GM18498 (cell line): ENCODE data around the gene FOXD4L6.
"Not testable (repeated sequence)": the region's sequence is repeated elsewhere in the genome, so short reads cannot be mapped to it uniquely, and the experiment has no call there.

Experiments used
- ATAC-seq: cut with Tn5 transposase; IDR thresholded peaks from one replicate; pipeline ENCODE4 v1.9.1; 2021; ENCODE audit warnings: mild to moderate bottlenecking, moderate library complexity; ENCODE audit not compliant: unreplicated experiment

The FOXD4L6 gene

GRCh38 chr9:41128581-41128980, at the start of gene FOXD4L6:
Gene FOXD4L6 (minus strand): TSS chr9:41128681. CDS start chr9:41128383, 298 bp downstream.
- ATAC-seq = not testable (repeated sequence)

GRCh38 chr9:41174994-41175393, 46.5 kb upstream of the FOXD4L6 start:
- not testable (repeated sequence) for ATAC-seq

- ATAC-seq = not testable (repeated sequence)
Measured at GRCh38 chr9:41150116-41150515, 21.6 kb upstream of the FOXD4L6 start.

GRCh38 chr9:41141878-41142277, 13.4 kb upstream of the FOXD4L6 start:
- ATAC-seq = not testable (repeated sequence)

GRCh38 chr9:41126746-41127446, 1.6 kb downstream of the FOXD4L6 start:
- not testable (repeated sequence) for ATAC-seq

GRCh38 chr9:41125936-41126335, 2.5 kb downstream of the FOXD4L6 start:
- ATAC-seq = not testable (repeated sequence)

GRCh38 chr9:41125109-41125658, 3.3 kb downstream of the FOXD4L6 start:
- ATAC-seq = not testable (repeated sequence)

- not testable (repeated sequence) for ATAC-seq
Measured at GRCh38 chr9:41124250-41125108, 4.0 kb downstream of the FOXD4L6 start.

GRCh38 chr9:41123812-41124211, 4.7 kb downstream of the FOXD4L6 start:
- not testable (repeated sequence) for ATAC-seq

GRCh38 chr9:41123396-41123795, 5.1 kb downstream of the FOXD4L6 start:
- ATAC-seq = not testable (repeated sequence)

GRCh38 chr9:41120696-41121095, 7.8 kb downstream of the FOXD4L6 start:
- not testable (repeated sequence) for ATAC-seq

- ATAC-seq = not testable (repeated sequence)
Measured at GRCh38 chr9:41119719-41120118, 8.8 kb downstream of the FOXD4L6 start.

GRCh38 chr9:41119311-41119710, 9.2 kb downstream of the FOXD4L6 start:
- ATAC-seq = not testable (repeated sequence)

GRCh38 chr9:41113348-41113747, 15.1 kb downstream of the FOXD4L6 start:
- ATAC-seq = not testable (repeated sequence)

- ATAC-seq = not testable (repeated sequence)
Measured at GRCh38 chr9:41111414-41111813, 17.1 kb downstream of the FOXD4L6 start.

GRCh38 chr9:41110913-41111312, 17.6 kb downstream of the FOXD4L6 start:
- ATAC-seq = not testable (repeated sequence)

- ATAC-seq = not testable (repeated sequence)
Measured at GRCh38 chr9:41109253-41109652, 19.2 kb downstream of the FOXD4L6 start.

GRCh38 chr9:41108816-41109215, 19.7 kb downstream of the FOXD4L6 start:
- not testable (repeated sequence) for ATAC-seq

- ATAC-seq = not testable (repeated sequence)
Measured at GRCh38 chr9:41106472-41107116, 21.9 kb downstream of the FOXD4L6 start.

GRCh38 chr9:41105557-41106253, 22.8 kb downstream of the FOXD4L6 start:
- not testable (repeated sequence) for ATAC-seq
